Measurements from ENCODE around the gene IDNK.

- TF ChIP-seq ZFX (IDR thresholded peaks at IDR 0.05; ENCODE audit: borderline replicate concordance) (no peak), CTCF (IDR thresholded peaks at IDR 0.05) (no peak)
Observed at GRCh38 chr9:83598487-83598886, 24.5 kb upstream of the IDNK start.
